H1 (cell line): ENCODE results near the gene CYYR1. TPM values are rescaled to one million over a fixed set of nuclear protein-coding genes. Genes with fewer than 3 reads are reported as not detected.

Experiments used
- BRCA1 ChIP-seq: IDR thresholded peaks from 2 replicates; pipeline ENCODE4 v1.6.1; 2012; ENCODE audit warnings: low read depth, low read length, improper control_type of control experiment
- CHD7 ChIP-seq: fragments of 300-600 bp; sonication (generic); IDR thresholded peaks from 2 replicates; pipeline ENCODE4 v1.7.1; 2012; ENCODE audit warnings: low read length, moderate library complexity, mild to moderate bottlenecking, inconsistent platforms; ENCODE audit not compliant: insufficient replicate concordance
- HDAC2 ChIP-seq, 2 experiments: fragments of 300-600 bp in 1 of 2; sonication (generic) in 1 of 2; IDR thresholded peaks; 2 replicates each; pipeline ENCODE4 v1.6.1; 2011 to 2012; ENCODE audit warnings: low read depth in 2 of 2, low read length in 2 of 2, mild to moderate bottlenecking in 2 of 2, moderate library complexity in 2 of 2, borderline replicate concordance in 1 of 2, inconsistent platforms in 1 of 2
- RFX5 ChIP-seq: IDR thresholded peaks from 2 replicates; pipeline ENCODE4 v1.6.1; 2011; ENCODE audit warnings: low read depth, low read length, improper control_type of control experiment, borderline replicate concordance
- SP1 ChIP-seq: IDR thresholded peaks from 2 replicates; pipeline ENCODE4 v1.6.1; 2011; ENCODE audit warnings: low read depth, low read length
- SP2 ChIP-seq: IDR thresholded peaks from 2 replicates; pipeline ENCODE4 v1.6.1; 2012; ENCODE audit warnings: mild to moderate bottlenecking, low read length, inconsistent platforms
- polyA plus RNA-seq, 7 experiments: library from polyadenylated mRNA; depleted of rRNA in 3 of 7; stranded (reverse) in 5 of 7; unstranded in 2 of 7; fragments of >200 nt in 5 of 7; fragments of 200-250 nt in 2 of 7; gene quantifications; 1 replicate in 5 of 7; 2 replicates in 1 of 7; 4 replicates in 1 of 7; pipeline versions ENCODE4 v1.2.1 to v1.2.3, GENCODE V29; 2011 to 2013; ENCODE audit warnings: missing spikeins in 2 of 7, mixed read lengths in 2 of 7
- total RNA-seq: library from RNA; stranded (reverse); fragmentation: NEBNext Ultra II Directional; extraction: Animal tissue kit (Norgen Biotek cat#: 25700); gene quantifications from 2 replicates; pipeline ENCODE4 v1.2.1, GENCODE V29; 2021

The CYYR1 gene
- total and polyA plus RNA-seq, 2 of the 8 experiments (the other 6 are each of a cell fraction or from before 2014, with no cell fraction given) = 12.2 to 37.9 TPM

- TF ChIP-seq CHD7 = no peak
- TF ChIP-seq SP2 = no peak
- no peak for TF ChIP-seq HDAC2 (IDR thresholded peaks at IDR 0.05; ENCODE audit: borderline replicate concordance in 1 of 2, low read depth in 2 of 2, low read length in 2 of 2)
- TF ChIP-seq SP1 = no peak
- TF ChIP-seq BRCA1 = no peak
- TF ChIP-seq RFX5 = no peak
These were observed 897 bp downstream of the CYYR1 start (continued) for GRCh38 chr21:26572076-26572701.
